GM20000 (cell line): ENCODE measurements around the gene ANKH.
"Not testable (repeated sequence)": the region's sequence is repeated elsewhere in the genome, so short reads cannot be mapped to it uniquely, and the experiment has no call there.

Source experiments
- DNase-seq: peaks from one replicate; pipeline ENCODE4 v3.0.0; 2012; ENCODE audit warnings: low spot score
- CTCF ChIP-seq: IDR thresholded peaks from 2 replicates; pipeline ENCODE4 v1.5.1; 2012; ENCODE audit warnings: mild to moderate bottlenecking, control low read depth; ENCODE audit errors: extremely low read depth, missing control alignments

Gene ANKH

GRCh38 chr5:14853685-14854084, 17.9 kb downstream of the ANKH start:
- TF ChIP-seq CTCF, result no peak
- DNase-seq, result no peak

GRCh38 chr5:14852779-14853178, 18.8 kb downstream of the ANKH start:
- no peak for TF ChIP-seq CTCF
- DNase-seq, result no peak

GRCh38 chr5:14851999-14852526, 19.5 kb downstream of the ANKH start:
- DNase-seq, result no peak
- no peak for TF ChIP-seq CTCF

- no peak for TF ChIP-seq CTCF
- DNase-seq, result no peak
Observed at GRCh38 chr5:14851597-14851996, 20.0 kb downstream of the ANKH start.

- TF ChIP-seq CTCF, result no peak
Observed at GRCh38 chr5:14851050-14851419, 20.5 kb downstream of the ANKH start.

GRCh38 chr5:14850419-14851049, 21.0 kb downstream of the ANKH start:
- TF ChIP-seq CTCF, result no peak
- DNase-seq, result no peak

More at GRCh38 chr5:14851050-14851419, 20.5 kb downstream of the ANKH start:
- DNase-seq, result no peak

- no peak for DNase-seq
- TF ChIP-seq CTCF, result no peak
Observed at GRCh38 chr5:14849516-14850294, 21.9 kb downstream of the ANKH start.

- not testable (repeated sequence) for DNase-seq
Observed at GRCh38 chr5:14848942-14849341, 22.6 kb downstream of the ANKH start.
